CD4-positive, alpha-beta T cell treated with Interleukin-21 for 1 hour (primary cell): ENCODE data around the gene AFG1L.
"Not testable (repeated sequence)": the region's sequence is repeated elsewhere in the genome, so short reads cannot be mapped to it uniquely, and the experiment has no call there.

Source experiments
- DNase-seq: peaks from one replicate; pipeline ENCODE4 v3.0.0-alpha.2; 2020

The AFG1L gene

DNA sequence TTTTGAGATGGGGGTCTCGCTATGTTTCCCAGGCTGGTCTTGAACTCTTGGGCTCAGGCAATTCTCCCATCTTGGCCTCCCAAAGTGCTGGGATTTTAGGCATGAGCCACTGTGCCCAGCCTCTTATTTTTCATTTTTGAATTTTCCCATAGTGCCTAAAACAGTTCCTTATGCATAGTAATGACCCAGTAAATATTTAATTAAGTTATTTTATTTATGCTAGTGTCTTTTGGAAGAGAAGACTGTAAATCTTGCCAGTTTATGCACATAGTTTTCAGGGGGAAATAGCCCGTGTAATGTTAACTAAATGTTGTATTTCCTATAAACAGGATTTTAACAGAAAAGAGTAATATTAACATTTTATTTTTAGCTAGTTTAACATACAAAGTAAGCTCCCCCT is 60.3 kb downstream of the AFG1L start:
- DNase-seq, result no peak

DNA sequence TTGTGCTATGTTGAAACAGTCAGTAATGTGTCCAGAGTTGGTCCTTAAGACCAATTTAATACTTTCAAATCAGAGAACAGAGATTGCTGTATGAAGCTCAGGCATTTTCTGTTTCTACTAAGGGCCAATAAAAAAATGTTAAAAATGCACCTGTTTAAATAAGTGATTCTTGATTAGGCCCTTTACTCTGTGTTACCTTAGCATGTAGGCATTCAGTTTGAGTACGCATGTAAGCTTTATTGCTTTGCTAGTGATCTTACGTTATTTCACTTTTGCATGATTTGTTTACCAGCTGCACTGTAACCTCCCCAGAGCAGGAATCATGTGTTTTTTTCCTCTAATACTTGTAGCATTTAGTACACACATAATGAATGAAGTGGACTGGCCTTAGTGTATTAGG is 61.0 kb downstream of the AFG1L start:
- no peak for DNase-seq

DNA sequence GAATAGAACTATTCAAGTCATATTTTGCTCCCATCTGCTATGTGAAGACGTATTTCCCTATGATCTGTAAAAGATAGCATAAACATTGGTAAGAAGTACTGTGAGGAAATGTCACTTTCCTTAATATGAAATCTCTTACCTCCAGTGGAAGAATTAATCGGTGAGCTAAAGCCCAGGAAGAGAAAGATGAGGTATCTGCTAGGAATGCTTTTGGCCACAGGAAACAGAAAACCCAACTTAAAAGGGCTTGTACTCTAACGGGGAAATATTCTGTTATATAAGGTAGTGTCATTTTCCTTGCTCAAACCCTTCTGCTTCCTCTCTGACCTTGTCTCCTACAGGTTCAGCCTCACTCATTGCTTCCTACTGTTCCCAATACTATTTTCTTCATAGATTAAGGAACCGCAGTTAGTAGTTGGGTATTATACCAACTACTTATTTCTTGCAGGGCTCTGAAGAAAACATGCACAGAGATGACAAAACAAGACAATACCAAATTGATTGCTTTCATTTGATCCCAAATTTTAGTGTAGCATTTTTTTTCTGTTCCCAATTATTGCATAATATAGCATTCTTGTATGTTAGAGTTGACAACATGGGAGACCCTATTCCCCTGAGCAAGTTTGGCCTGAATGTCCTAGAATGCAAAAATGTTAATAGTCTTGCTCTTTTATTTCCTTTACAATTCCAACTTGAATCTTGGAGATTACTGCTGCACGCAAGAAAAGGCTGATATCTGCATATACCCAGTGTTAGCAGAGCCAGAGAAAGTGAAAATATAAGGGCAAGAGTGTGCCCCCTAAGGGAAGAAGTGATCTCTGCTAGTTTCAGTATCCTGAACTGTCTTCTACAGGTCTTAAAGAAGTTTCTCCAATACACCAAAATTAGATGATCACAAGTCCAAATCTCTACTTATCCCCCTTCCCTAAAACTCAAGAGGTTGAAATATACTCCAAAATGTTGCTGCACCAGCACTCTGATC is 65.3 kb downstream of the AFG1L start:
- DNase-seq, result no peak

DNA sequence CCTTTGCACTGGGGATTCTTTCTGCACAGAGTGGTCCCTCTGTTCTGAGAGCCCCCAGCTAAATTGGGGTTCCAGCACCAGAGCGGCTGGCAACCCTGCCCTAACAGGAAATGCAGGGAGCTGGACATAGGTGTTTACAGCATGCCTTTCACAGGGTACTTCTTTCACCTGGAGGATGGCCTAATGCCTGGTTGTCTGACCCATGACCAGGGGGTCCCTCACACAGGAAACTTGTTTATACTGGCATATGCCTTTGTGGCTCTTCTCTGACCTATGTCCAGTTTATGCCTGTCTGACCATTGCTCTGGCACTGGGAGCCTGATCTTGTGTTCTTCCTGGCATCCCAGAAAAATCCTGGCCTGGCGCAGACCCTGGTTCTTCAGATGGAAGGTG is 66.1 kb downstream of the AFG1L start:
- no peak for DNase-seq

DNA sequence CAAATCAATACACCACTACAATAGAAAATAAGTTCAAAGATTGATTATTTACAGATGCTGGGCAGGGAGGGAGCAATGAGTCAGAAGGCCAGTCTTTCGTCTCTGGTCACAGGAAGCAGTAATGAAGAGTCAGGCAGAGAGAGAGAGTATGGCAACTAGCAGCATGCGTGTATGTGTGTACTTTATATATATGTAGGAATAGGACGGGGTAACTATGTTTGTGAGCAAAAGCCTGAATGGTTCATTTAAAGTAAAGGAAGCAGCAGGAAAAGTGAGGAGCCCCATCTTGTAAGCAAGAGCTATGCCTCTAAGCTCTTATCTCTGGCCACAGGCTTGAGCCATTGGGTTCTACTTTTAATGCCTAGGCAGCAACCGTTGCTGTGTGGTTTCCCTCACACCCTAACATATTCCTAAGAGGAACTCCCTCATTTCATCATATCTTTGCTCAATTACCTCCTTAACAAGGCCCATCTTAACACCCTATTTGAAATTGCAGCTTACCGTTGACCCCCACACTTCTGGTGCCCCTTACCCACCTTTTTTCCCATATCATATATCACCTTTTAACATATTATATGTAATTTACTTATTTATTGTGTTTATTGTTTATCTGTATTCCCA is 66.6 kb downstream of the AFG1L start:
- no peak for DNase-seq

DNA sequence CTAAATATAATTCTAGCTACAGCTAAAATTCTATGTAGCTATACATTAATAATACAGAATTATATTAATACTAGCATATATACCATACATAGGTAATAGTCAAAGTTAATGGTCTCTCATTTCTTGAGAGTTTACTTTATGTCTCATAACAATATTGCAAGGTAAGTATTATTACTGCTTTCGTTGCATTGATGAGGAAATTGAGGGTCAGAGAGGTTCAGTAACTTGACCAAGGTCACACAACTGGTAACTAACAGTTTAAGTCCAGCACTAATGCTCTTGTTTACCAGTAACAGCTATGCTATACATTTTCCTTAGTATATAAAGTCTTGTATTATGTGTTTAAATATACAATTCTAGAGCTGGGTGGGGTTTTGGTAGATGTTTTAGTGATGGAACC is 67.6 kb downstream of the AFG1L start:
- DNase-seq, result no peak

DNA sequence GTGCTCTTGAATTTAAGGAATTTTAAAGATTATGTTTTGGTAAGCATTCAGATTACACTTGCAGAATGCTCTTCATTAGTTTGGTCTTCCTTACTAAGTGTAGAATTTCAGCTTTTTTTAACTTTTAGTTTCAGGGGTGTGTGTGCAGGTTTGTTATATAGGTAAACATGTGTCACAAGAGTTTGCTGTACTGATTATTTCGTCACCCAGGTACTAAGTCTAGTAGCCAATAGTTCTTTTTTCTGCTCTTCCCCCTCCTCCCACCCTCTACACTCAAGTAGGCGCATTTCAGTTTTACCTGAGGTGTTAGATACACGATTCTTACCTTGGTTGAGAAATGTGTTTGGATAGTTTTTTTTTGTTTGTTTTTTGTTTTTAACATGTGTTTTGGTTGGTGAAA is 68.3 kb downstream of the AFG1L start:
- DNase-seq, result no peak

DNA sequence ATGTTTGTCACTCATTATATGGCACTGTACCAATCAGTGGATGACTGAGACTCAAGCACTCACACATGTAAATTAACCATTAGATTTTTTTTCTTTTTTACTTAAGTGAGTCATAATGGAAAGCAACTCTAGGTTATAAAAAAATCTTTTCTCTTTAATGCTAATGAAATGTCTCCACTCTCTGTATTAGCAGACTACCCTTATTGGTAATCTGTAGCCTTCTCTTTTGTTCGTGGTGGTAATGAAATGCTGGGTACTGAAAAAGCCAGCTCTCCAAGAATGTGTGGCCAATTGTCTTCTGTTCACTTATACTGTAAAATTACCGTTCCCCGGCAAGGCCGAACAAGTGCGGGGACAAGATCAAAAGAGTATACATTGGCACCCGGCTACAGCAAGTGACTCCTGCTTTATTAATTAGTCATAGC is 69.0 kb downstream of the AFG1L start:
- no peak for DNase-seq

DNA sequence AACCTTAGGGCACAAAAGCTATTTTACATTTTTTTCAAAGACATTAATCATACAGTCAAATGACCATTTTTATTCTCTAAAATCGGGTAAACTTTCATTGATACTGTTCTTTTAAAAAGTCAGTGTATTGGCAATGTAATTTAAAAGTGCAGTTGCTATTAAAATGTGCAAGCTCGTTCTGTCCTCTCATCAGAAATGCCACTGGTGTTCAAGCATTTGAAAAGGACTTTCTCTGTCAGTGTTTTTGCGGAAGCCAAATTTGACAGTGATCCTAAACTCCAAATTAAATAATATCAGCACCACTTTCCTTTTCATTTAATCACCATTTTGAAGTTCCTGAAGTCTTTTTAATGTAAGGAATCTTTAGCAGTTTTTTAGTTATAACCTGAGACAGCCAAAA is 69.6 kb downstream of the AFG1L start:
- DNase-seq, result no peak

DNA sequence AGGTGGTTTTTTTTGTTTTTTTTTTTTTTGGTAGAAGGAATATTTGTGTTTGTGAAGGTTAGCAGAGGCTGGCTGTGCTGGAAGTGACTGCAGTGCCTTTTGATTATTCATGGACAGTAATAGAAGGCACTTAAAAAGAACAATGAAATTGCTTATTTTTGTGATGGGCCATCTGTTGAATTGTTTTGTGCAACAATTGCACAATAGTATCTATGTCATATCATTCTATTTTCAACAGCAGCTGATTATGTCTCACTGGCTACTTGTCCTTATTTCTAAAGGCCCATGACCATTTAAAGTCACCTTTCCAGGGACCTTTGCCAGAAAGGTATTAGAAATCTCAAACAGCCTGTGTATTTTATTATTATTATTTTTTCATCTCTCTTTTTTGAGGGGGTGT is 70.6 kb downstream of the AFG1L start:
- DNase-seq, result no peak

DNA sequence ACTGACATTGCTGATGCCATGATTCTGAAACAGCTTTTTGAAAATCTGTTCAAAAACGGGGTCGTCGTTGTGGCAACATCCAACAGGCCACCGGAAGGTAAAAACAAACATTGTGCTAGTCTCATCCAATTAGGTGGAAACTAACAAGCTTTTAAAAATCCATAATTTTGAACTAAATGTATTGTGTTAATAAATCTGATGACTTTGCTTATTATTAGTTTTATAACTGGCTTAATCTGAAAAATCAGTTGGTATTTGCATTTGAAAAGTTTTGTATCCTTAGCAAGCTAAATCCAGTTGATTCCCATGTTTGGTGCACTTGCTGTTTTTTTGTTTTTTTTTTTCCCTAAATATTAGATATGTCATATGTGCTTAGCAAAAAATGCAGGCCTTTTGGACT is 71.4 kb downstream of the AFG1L start:
- DNase-seq, result no peak

DNA sequence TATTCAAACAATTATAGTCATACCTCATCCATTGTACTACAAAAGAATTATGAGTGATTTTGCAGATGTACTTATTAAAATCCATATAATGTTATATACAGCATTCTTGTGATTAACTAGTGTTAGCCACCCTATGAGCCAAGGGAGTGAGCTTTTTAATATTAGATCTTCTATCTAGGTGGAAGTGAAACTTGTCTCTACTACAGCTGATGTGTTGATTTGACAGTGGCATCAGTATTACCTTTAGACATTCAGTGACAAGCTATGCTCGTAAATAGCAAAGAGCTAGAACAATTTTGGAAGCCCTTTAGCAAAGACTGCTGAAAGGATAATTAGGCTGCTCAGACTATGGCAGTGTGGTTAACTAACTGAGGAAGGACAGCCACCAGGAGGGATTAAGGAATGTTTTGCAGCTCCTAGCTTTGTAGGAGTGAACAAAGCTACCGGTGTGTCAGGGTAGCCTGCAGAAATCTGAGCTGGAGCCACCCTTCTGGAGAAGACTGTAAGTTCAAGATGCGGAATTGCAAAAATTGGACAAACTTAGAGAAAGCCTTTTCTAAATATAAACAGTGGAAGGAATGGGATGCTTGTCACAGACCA is 73.7 kb downstream of the AFG1L start:
- no peak for DNase-seq

DNA sequence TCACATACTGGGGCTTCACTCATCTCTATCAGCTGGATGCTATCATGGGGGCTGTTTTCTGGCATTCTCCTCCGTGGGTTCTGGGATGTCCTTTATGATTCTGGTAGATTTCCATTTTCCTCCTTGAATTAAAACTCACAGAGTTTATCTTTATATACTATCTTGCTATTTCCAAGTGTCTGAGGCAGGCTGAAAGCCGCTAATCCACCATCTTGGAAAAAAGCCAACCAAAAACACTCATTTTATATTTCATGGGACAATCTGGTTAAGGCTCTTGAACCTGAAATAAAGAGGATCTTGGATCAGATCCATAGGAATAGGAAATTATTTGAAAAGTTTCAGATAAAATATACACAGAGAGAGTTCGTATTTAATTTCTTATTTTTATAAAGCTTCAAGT is 86.0 kb downstream of the AFG1L start:
- DNase-seq, result no peak

DNA sequence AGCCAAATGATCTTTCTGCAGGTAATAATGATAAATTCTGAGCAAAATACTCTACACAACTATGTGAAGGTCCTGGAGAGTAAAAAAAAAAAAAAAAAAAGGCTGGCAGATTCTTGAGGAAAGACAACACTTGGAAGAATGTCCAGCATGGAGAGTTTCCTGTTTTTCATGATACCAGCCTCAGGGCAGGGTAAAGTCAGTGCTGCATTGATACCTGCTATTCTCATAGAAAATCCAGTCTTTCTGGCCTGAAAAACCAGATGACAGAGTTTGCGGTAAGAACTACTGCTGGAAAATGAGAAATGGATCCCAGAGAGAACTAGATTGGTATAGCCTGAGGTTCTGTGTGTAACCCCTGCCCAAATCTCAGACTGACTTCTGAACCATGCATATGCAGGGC is 89.1 kb downstream of the AFG1L start:
- DNase-seq, result no peak

DNA sequence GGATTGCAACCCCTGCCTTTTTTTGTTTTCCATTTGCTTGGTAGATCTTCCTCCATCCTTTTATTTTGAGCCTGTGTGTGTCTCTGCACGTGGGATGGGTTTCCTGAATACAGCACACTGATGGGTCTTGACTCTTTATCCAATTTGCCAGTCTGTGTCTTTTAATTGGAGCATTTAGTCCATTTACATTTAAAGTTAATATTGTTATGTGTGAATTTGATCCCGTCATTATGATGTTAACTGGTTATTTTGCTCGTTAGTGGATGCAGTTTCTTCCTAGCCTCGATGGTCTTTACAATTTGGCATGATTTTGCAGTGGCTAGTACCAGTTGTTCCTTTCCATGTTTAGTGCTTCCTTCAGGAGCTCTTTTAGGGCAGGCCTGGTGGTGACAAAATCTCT is 94.3 kb downstream of the AFG1L start:
- DNase-seq, result not testable (repeated sequence)

DNA sequence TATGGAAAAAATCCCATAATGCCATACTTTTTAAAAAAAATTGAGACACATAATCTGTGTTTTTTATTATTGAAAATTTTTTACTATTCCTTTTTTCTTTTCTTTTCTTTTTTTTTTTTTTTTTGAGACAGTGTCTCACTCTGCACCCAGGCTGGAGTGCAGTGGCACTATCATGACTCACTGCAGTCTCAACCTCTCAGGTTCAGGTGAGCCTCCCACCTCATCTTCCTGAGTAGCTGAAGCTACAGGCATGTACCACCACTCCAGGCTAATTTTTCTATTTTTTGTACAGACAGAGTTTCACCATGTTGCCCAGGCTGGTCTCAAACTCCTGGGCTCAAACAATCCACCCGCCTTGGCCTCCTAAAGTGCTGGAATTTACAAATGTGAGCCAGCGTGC is 100.4 kb downstream of the AFG1L start:
- no peak for DNase-seq

DNA sequence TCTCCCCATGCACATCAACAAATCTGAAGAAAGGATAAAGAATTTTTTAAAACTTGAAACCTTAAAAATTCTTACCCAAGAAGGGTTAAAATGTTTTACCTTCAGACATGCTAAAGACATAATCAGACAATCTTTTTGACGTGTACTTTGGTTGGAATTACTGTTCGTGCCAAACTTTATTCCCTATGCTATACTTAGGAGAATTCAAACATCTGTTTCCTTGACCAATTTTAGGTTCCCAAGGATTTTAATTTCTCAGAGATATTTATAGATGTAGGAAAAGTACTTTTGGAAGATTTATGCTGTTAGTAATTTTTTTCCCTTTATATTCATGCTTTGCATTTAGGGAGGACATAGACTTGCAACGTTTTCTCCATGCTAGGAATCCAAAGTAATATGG is 108.4 kb downstream of the AFG1L start:
- no peak for DNase-seq

DNA sequence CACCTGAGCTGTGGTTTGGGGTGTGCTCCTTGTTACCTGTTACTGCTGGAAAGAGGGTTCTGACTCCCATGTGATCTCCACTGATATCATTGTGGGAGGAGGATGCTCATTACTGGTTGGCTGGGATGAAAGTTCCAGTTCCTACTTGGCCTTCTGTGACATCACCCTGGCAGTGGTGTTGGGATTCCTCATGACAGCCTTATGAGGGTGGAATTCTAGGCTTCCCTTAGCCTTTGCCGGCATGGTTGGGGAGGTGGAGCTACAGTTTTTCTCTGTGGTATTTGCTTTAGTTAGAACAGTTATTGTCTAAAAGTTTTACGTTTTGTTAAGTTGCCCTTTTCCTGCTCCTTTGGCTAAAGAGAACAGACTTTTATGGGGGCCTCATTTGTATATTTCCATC is 112.1 kb downstream of the AFG1L start:
- no peak for DNase-seq

DNA sequence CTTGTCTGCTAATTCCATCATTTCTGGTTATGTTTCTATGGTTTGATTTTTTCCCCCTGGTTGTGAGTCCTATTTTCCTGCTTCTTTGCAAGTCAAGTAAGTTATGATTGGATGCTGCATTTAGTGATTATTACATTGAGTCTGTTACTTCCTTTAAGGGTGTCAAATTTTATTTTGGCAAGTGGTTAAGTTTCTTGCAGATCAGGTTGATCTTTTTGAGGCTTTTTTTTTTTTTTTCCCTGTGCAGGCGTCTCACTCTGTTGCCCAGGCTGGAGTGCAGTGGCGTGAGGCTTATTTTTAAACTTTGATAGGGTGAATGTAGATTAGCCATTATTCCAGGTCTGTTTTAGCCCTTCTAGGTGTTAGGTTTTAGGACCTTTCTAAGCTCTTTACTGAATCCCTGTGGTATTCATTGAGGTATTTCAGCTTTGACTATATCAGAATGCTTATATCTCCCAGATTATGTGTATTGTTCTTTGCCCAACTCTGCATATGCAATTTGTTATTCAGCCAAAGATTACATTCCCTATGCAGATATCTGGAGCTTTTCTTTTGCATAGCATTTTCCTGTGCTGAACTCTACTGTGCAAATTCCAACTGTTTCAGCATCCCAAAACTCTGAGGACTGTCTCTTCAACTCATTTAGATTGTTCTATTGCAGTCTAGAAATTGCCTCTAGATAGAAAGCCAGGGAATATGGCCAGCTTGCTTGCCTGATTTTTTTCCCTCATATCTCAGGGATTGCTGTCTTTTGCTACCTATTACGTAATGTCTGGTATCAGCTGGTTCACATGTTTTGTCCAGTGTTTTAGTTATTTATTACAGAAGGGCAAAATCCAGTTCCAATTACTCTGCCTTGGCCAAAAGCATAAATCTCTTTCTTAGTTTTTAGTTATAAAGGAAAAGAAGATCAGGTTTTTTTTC is 113.3 kb downstream of the AFG1L start:
- no peak for DNase-seq

DNA sequence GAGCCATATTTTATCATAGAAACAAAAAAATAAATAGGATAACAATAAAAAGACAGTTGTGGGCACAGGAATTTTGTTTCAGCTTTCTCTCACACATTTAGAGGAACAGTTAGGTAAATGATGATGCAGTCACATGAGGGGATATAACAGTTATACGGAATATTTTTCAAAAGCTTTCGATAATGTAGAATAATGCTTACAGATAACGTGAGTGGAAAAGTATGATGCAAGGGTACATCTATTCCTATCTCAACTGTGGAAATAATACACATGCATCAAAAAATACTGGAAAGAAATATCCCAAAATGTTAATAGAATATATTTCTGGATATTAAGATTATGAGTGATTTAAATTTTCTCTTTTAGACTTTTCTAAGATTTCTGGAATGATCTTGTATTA is 114.0 kb downstream of the AFG1L start:
- no peak for DNase-seq

DNA sequence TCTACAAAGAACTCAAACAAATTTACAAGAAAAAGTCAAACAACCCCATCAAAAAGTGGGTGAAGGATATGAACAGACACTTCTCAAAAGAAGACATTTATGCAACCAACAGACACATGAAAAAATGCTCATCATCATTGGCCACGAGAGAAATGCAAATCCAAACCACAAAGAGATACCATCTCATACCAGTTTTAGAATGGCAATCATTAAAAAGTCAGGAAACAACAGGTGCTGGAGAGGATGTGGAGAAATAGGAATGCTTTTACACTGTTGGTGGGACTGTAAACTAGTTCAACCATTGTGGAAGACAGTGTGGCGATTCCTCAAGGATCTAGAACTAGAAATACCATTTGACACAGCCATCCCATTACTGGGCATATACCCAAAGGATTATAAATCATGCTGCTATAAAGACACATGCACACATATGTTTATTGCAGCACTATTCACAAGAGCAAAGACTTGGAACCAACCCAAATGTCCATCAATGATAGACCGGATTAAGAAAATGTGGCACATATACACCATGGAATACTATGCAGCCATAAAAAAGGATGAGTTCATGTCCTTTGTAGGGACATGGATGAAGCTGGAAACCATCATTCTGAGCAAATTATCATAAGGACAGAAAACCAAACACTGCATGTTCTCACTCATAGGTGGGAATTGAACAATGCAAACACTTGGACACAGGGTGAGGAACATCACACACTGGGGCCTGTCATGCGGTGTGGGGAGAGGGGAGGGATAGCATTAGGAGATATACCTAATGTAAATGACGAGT is 121.4 kb downstream of the AFG1L start:
- not testable (repeated sequence) for DNase-seq

DNA sequence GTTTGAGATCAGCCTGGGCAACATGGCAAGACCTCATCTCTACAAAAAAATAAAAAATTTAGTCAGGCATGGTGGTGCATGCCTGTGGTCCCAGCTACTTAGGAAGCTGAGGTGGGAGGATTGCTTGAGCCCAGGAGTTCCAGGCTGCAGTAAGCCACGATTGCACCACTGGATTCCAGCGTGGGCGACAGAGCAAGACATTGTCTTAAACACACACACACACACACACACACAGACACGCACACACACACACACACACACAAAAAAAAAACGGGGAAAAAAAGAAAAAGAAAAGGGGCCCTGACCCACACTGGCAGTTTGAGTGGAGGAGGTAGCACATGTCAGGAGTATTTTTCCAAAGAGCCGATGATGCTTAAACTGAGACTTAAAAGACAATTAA is 122.2 kb downstream of the AFG1L start:
- DNase-seq, result no peak
